Glomerular visceral epithelial cell (primary cell): ENCODE results near the gene HPS4.

Source experiments
- DNase-seq: peaks from one replicate; pipeline ENCODE4 v3.0.0-alpha.2; 2016; ENCODE audit errors: extremely low spot score

HPS4 gene

GRCh38 chr22:26466196-26466595 is 17.4 kb downstream of the HPS4 start:
- DNase-seq: no peak

GRCh38 chr22:26464312-26464711 is 19.3 kb downstream of the HPS4 start:
- no peak for DNase-seq

- no peak for DNase-seq
Measured at GRCh38 chr22:26463688-26464087, 19.9 kb downstream of the HPS4 start.

GRCh38 chr22:26463101-26463661 is 20.4 kb downstream of the HPS4 start:
- DNase-seq: no peak

GRCh38 chr22:26462641-26463040 is 20.9 kb downstream of the HPS4 start:
- no peak for DNase-seq

GRCh38 chr22:26462051-26462450 is 21.5 kb downstream of the HPS4 start:
- no peak for DNase-seq

- DNase-seq: peak; percentile 59
Measured at GRCh38 chr22:26461188-26461810, 22.3 kb downstream of the HPS4 start.

GRCh38 chr22:26460202-26460601 is 23.4 kb downstream of the HPS4 start:
- no peak for DNase-seq

- DNase-seq: no peak
Measured at GRCh38 chr22:26457661-26458272, 25.8 kb downstream of the HPS4 start.

- no peak for DNase-seq
Measured at GRCh38 chr22:26453812-26454500, 29.6 kb downstream of the HPS4 start.

- no peak for DNase-seq
Measured at GRCh38 chr22:26453216-26453615, 30.4 kb downstream of the HPS4 start.

- no peak for DNase-seq
Measured at GRCh38 chr22:26452236-26453016, 31.2 kb downstream of the HPS4 start.

GRCh38 chr22:26450453-26451185 is 33.0 kb downstream of the HPS4 start:
- DNase-seq: no peak

GRCh38 chr22:26448941-26449340 is 34.6 kb downstream of the HPS4 start:
- DNase-seq: no peak

GRCh38 chr22:26448334-26448733 is 35.2 kb downstream of the HPS4 start:
- no peak for DNase-seq

GRCh38 chr22:26447584-26448329 is 35.8 kb downstream of the HPS4 start:
- DNase-seq: no peak

GRCh38 chr22:26446808-26447515 is 36.6 kb downstream of the HPS4 start:
- no peak for DNase-seq

- no peak for DNase-seq
Measured at GRCh38 chr22:26445577-26446275, 37.9 kb downstream of the HPS4 start.

- no peak for DNase-seq
Measured at GRCh38 chr22:26444777-26445176, 38.8 kb downstream of the HPS4 start.
